GM06990 (cell line): ENCODE data around the gene NR2E1.

Experiments
- DNase-seq: peaks from one replicate; pipeline ENCODE4 v3.0.0-alpha.2; 2011; ENCODE audit not compliant: insufficient read length; ENCODE audit errors: extremely low read depth
- H3K27me3 ChIP-seq: replicated peaks from 2 replicates; pipeline ENCODE4 v1.6.0; 2011; ENCODE audit warnings: low read length; ENCODE audit not compliant: control insufficient read depth, insufficient read depth
- H3K36me3 ChIP-seq: 2 replicates; pipeline ENCODE4 v1.5.1; 2011; ENCODE audit warnings: low read length; ENCODE audit not compliant: control insufficient read depth, insufficient read depth
- H3K4me3 ChIP-seq: replicated peaks from 2 replicates; pipeline ENCODE4 v1.5.1; 2011; ENCODE audit warnings: low read depth, mild to moderate bottlenecking, control low read depth, low read length
- CTCF ChIP-seq: IDR thresholded peaks from 2 replicates; pipeline ENCODE4 v1.5.1; 2011; ENCODE audit warnings: low read length, control low read depth, mild to moderate bottlenecking, inconsistent platforms; ENCODE audit not compliant: insufficient read depth, poor library complexity, severe bottlenecking

The NR2E1 gene

GRCh38 chr6:108228416-108228815 is 62.6 kb downstream of the NR2E1 start:
- H3K36me3 ChIP-seq = no peaks in the 10 kb centered on the region
- no peak for DNase-seq
- TF ChIP-seq CTCF = no peak

GRCh38 chr6:108235127-108235526 is 69.3 kb downstream of the NR2E1 start:
- TF ChIP-seq CTCF = no peak
- Histone ChIP-seq H3K36me3 (peaks cover 2% of the 10 kb centered on the region), H3K27me3 (no peaks in the 10 kb centered on the region), H3K4me3 (no peak overlapping the region)
- DNase-seq = no peak

More at GRCh38 chr6:108228416-108228815, 62.6 kb downstream of the NR2E1 start:
- Histone ChIP-seq H3K4me3 (no peak overlapping the region), H3K27me3 (no peaks in the 10 kb centered on the region)

GRCh38 chr6:108236791-108237190 is 71.0 kb downstream of the NR2E1 start:
- H3K27me3 ChIP-seq = no peaks in the 10 kb centered on the region
- peaks cover 4% of the 10 kb centered on the region for H3K36me3 ChIP-seq
- no peak for TF ChIP-seq CTCF
- no peak overlapping the region for H3K4me3 ChIP-seq
- no peak for DNase-seq

- H3K4me3 ChIP-seq = no peak overlapping the region
- no peaks in the 10 kb centered on the region for H3K27me3 ChIP-seq
- H3K36me3 ChIP-seq = peaks cover 4% of the 10 kb centered on the region
Observed at GRCh38 chr6:108238322-108238721, 72.5 kb downstream of the NR2E1 start.

More at GRCh38 chr6:108238322-108238721, 72.5 kb downstream of the NR2E1 start:
- TF ChIP-seq CTCF = no peak
- DNase-seq = no peak
